Measurements from ENCODE around the gene SH3RF3.

SH3RF3 gene

DNA sequence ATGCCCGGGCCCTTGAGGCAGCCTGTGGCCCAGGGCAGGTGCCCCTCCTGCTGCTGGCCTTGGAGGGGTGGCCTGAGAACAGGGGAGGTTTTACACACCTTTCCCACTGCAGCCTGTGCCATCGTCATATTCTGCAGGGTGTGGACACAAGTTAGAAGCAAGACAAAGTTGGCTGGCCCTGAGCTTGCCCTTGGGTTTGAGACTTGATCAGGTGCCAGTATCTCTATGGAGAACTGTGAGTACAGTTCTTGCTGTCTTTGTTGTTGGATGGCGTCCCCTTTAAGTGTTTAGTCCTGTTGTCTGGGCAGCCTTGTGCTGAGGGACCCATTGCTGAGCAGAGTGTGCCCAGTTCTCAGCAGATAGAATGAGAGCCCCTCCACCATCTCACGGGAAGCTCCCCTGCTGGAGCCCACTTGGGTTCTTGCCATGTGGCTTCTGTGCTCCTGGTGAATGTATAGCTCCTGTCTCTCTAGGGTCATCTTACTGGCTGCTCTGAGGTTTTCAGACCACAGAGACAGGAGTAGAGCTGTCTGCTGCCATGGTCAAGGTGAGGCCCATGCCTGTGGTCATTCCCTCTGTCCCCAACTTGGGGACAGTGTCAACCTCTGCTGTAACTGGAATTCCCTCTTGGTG is 115.9 kb downstream of the SH3RF3 start:
- TF ChIP-seq, protein P1, sequence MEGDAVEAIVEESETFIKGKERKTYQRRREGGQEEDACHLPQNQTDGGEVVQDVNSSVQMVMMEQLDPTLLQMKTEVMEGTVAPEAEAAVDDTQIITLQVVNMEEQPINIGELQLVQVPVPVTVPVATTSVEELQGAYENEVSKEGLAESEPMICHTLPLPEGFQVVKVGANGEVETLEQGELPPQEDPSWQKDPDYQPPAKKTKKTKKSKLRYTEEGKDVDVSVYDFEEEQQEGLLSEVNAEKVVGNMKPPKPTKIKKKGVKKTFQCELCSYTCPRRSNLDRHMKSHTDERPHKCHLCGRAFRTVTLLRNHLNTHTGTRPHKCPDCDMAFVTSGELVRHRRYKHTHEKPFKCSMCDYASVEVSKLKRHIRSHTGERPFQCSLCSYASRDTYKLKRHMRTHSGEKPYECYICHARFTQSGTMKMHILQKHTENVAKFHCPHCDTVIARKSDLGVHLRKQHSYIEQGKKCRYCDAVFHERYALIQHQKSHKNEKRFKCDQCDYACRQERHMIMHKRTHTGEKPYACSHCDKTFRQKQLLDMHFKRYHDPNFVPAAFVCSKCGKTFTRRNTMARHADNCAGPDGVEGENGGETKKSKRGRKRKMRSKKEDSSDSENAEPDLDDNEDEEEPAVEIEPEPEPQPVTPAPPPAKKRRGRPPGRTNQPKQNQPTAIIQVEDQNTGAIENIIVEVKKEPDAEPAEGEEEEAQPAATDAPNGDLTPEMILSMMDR (IDR thresholded peaks at IDR 0.05; ENCODE audit: borderline replicate concordance, insufficient read depth, low read depth, low read length) = no peak
- H3K4me3 ChIP-seq (ENCODE audit: low read depth, low read length) = no peak overlapping the region

DNA sequence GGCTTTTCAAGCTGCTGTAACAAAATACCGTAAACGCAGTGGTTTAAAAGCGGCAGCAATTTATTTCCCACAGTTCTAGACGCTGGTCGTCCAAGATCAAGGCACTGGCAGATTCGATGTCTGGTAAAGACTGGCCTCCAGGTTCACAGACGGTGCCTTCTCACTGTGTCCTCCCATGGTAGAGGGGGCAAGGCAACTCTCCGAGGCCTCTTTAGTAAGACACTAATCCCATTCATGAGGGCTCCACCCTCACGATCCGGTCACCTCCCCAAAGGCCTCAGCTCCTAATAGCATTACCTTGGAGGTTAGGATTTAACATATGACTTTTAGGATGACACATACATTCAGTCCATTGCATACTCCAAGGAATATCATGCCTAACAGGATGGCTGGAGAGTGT is 117.2 kb downstream of the SH3RF3 start:
- TF ChIP-seq, protein P1 (IDR thresholded peaks at IDR 0.05; ENCODE audit: borderline replicate concordance, insufficient read depth, low read depth, low read length) = no peak
- H3K4me3 ChIP-seq (ENCODE audit: low read depth, low read length) = no peak overlapping the region

DNA sequence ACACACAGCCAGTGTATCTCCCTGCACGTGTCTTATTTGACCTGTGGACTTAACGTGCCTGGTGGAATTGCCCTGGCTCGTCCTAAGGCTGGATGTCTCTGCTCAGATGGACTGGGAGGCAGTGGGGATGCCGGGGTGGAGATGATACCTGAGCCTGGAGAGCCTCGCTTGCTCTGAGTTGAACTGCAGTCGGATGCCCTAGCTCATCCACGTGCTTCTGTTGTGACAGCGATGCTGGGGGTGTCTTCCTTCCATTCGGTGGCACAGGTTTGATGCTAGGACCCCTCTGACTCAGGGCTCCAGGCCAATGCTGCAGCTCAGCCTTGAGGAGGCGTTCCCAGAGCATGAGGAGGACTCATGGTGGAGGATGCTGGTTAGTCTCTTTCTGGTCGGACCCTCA is 117.6 kb downstream of the SH3RF3 start:
- H3K4me3 ChIP-seq (ENCODE audit: low read depth, low read length) = no peak overlapping the region
- TF ChIP-seq, protein P1 (IDR thresholded peaks at IDR 0.05; ENCODE audit: borderline replicate concordance, insufficient read depth, low read depth, low read length) = no peak

DNA sequence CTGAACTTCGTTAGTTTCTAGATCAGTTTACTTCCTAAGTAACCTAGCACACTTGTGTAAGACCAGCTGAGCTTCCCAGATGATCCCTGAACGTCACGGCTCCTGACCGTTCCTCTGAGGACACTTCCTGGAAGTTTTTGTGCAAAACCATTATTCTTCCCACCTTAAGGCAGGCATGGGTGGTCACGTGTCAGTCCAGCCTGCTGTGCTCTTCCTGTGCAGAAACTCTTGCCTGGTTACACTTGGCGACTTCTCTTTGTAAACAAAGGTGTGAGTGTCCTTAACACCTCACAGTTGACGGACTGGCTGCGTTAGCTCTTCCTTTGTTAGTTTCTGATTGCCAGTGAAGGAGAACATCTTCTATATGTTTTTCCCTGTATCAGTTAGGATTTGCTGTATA is 118.3 kb downstream of the SH3RF3 start:
- TF ChIP-seq, protein P1 (IDR thresholded peaks at IDR 0.05; ENCODE audit: borderline replicate concordance, insufficient read depth, low read depth, low read length) = no peak
- no peak overlapping the region for H3K4me3 ChIP-seq (ENCODE audit: low read depth, low read length)

GRCh38 chr2:109247812-109248211 is 118.8 kb downstream of the SH3RF3 start:
- TF ChIP-seq, protein P1 (IDR thresholded peaks at IDR 0.05; ENCODE audit: borderline replicate concordance, insufficient read depth, low read depth, low read length) = no peak
- no peak overlapping the region for H3K4me3 ChIP-seq (ENCODE audit: low read depth, low read length)

- TF ChIP-seq, protein P1 (IDR thresholded peaks at IDR 0.05; ENCODE audit: borderline replicate concordance, insufficient read depth, low read depth, low read length) = no peak
- no peak overlapping the region for H3K4me3 ChIP-seq (ENCODE audit: low read depth, low read length)
Observed at GRCh38 chr2:109248590-109248989, 119.6 kb downstream of the SH3RF3 start.

DNA sequence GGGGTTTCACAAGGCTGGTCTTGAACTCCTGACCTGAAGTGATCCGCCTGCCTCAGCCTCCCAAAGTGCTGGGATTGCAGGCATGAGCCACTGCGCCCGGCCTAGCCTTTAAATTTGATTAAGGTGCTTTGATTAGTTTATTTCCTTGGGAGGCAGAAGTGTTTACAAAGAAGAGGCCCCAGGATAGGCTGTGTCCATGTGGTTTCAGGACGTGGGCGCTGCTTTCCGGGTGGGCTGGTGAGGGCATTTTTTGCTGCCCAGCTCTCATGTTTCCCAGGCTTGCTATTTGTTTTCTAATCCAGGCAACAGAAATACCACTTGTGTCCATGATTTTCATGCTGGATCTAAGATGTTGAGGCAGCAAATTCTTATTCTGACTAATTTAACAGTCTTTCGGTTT is 124.2 kb downstream of the SH3RF3 start:
- no peak overlapping the region for H3K4me3 ChIP-seq (ENCODE audit: low read depth, low read length)
- TF ChIP-seq, protein P1 (IDR thresholded peaks at IDR 0.05; ENCODE audit: borderline replicate concordance, insufficient read depth, low read depth, low read length) = no peak
